Calu3 (cell line): ENCODE data around the gene GRIA3. TPM values are rescaled to one million over a fixed set of nuclear protein-coding genes. Genes with fewer than 3 reads are reported as not detected.

Source experiments
- BruUV-seq: library from RNA; stranded (reverse); fragments of 400-500 nt; replicated peaks from 2 replicates; lab custom pipeline; 2021; lab: Mats Ljungman, UMichigan
- CTCF ChIA-PET: fragments of 300-600 bp; sonication (Branson Sonifier 250); formaldehyde crosslinking; loops from one replicate; lab custom pipeline; 2022; ENCODE audit warnings: antibody characterized with exemption; lab: Charles Lee
- DNase-seq: peaks from one replicate; pipeline ENCODE4 v3.0.0; 2022
- H3K27ac Mint-ChIP-seq: one replicate; pipeline ENCODE4 v1.8.0; 2022; ENCODE audit warnings: mixed read lengths; ENCODE audit not compliant: unreplicated experiment
- H3K27me3 Mint-ChIP-seq: one replicate; pipeline ENCODE4 v1.8.0; 2022; ENCODE audit warnings: mixed read lengths; ENCODE audit not compliant: unreplicated experiment
- H3K36me3 Mint-ChIP-seq: one replicate; pipeline ENCODE4 v1.8.0; 2022; ENCODE audit warnings: mild to moderate bottlenecking, moderate library complexity, mixed read lengths; ENCODE audit not compliant: insufficient read depth, unreplicated experiment
- H3K4me1 Mint-ChIP-seq: one replicate; pipeline ENCODE4 v1.8.0; 2022; ENCODE audit warnings: mild to moderate bottlenecking, low read depth, mixed read lengths; ENCODE audit not compliant: unreplicated experiment
- H3K4me3 Mint-ChIP-seq: one replicate; pipeline ENCODE4 v1.8.0; 2022; ENCODE audit warnings: mild to moderate bottlenecking, low read depth, moderate library complexity, mixed read lengths; ENCODE audit not compliant: unreplicated experiment
- H3K9me3 Mint-ChIP-seq: one replicate; pipeline ENCODE4 v1.8.0; 2022; ENCODE audit warnings: low read depth, mixed read lengths; ENCODE audit not compliant: unreplicated experiment
- CTCF ChIP-seq: fragments of 200-600 bp; IDR thresholded peaks from one replicate; pipeline ENCODE4 v1.8.0; 2022; ENCODE audit warnings: antibody characterized with exemption; ENCODE audit not compliant: unreplicated experiment
- intact Hi-C: fragments of 100-400 bp; cut with micrococcal nuclease; formaldehyde crosslinking; loops from one replicate; pipeline ENCODE4 v1.10.0; 2022; ENCODE audit not compliant: unreplicated experiment
- total RNA-seq: library from RNA; stranded (reverse); gene quantifications from 2 replicates; pipeline ENCODE4 v1.2.3, GENCODE V29; 2022

Gene GRIA3
- total RNA-seq, 1 experiment from 2014 or later, result not detected

GRCh38 chrX:123336666-123337065 lies 152.6 kb downstream of the GRIA3 start:
- H3K9me3 Mint-ChIP-seq, result no peaks in the 10 kb centered on the region
- no peak for DNase-seq
- CTCF ChIA-PET, result no interaction called here
- no peaks in the 10 kb centered on the region for H3K4me1 Mint-ChIP-seq
- no peak overlapping the region for H3K4me3 Mint-ChIP-seq
- H3K27ac Mint-ChIP-seq, result no peak overlapping the region
- intact Hi-C loops, result no loop called here
- H3K36me3 Mint-ChIP-seq, result no peaks in the 10 kb centered on the region
- TF ChIP-seq CTCF, result no peak
- BruUV-seq, result no TSS peak
- no peaks in the 10 kb centered on the region for H3K27me3 Mint-ChIP-seq

GRCh38 chrX:123337886-123338639 lies 154.0 kb downstream of the GRIA3 start:
- no peak for DNase-seq
- Mint-ChIP-seq H3K27me3 (no peaks in the 10 kb centered on the region), H3K9me3 (no peaks in the 10 kb centered on the region), H3K4me1 (no peaks in the 10 kb centered on the region), H3K4me3 (no peak overlapping the region), H3K27ac (no peak overlapping the region), H3K36me3 (no peaks in the 10 kb centered on the region)
- CTCF ChIA-PET, result no interaction called here
- no TSS peak for BruUV-seq
- TF ChIP-seq CTCF, result no peak
- intact Hi-C loops, result no loop called here

GRCh38 chrX:123339221-123339905 lies 155.3 kb downstream of the GRIA3 start:
- no peak overlapping the region for H3K4me3 Mint-ChIP-seq
- H3K27me3 Mint-ChIP-seq, result no peaks in the 10 kb centered on the region
- no peaks in the 10 kb centered on the region for H3K4me1 Mint-ChIP-seq
- H3K9me3 Mint-ChIP-seq, result no peaks in the 10 kb centered on the region
- intact Hi-C loops, result no loop called here
- CTCF ChIA-PET, result no interaction called here
- DNase-seq, result no peak
- no peak for TF ChIP-seq CTCF
- no peak overlapping the region for H3K27ac Mint-ChIP-seq
- no peaks in the 10 kb centered on the region for H3K36me3 Mint-ChIP-seq
- no TSS peak for BruUV-seq

- Mint-ChIP-seq H3K9me3 (no peaks in the 10 kb centered on the region), H3K4me3 (no peak overlapping the region), H3K36me3 (no peaks in the 10 kb centered on the region), H3K27me3 (peaks cover 8% of the 10 kb centered on the region), H3K4me1 (no peaks in the 10 kb centered on the region), H3K27ac (no peak overlapping the region)
- BruUV-seq, result no TSS peak
- intact Hi-C loops, result no loop called here
- no peak for TF ChIP-seq CTCF
- no peak for DNase-seq
- CTCF ChIA-PET, result no interaction called here
Observed at GRCh38 chrX:123340696-123341095, 156.6 kb downstream of the GRIA3 start.
